H54 (cell line): Measurements from ENCODE around the gene ATP8A2.

Source experiments
- DNase-seq: peaks from one replicate; pipeline ENCODE4 v3.0.0; 2011; ENCODE audit warnings: low spot score, mixed read lengths; ENCODE audit not compliant: insufficient read length
- FAIRE-seq: peaks from 3 replicates; lab custom pipeline; 2011; peaks lifted over from hg19 to GRCh38; lab: Jason Lieb, UNC
- POLR2A ChIP-seq: IDR thresholded peaks from 2 replicates; pipeline ENCODE4 v1.6.1; 2011; ENCODE audit warnings: low read depth, mild to moderate bottlenecking, low read length

The ATP8A2 gene

DNA sequence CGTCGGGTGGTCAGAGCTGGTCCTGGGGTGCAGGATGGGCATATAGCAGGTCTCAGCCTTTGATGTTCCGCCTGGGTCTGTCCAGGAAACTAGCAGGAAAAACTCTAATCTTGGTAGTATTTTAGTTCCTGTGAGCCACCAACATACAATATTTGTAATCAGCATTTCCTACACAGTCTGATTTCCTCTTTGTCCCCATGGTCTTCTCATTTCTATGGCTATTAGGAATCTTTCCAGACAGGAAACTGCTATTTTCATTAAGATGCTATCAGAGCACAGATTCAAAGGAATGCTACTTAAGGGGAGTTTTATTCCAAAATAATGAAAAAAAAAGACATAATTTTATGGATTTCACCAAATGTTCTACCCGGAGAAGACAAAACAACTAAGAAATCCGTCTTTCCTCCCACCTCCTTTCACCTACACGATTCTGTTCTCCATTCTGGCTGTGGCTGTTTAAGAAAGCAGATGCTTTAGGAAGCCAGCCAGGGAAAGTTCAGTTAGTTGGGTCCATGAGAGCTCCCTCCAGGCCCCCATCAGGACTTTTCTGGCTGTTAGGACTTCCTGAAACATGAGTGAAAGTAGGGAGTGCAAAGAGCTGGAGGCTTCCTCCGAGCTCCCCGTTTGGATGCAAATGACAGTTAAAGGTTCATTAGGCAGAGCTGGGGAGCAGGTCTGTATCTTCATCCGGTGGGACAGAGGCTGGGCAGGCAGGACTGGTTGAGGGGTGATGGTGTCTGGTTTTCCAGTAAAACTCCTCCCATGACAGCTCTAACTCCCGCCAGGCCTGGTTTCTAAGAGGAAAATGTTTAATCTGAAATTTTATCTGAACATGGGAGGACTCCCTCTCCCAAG is 643.7 kb downstream of the ATP8A2 start:
- TF ChIP-seq POLR2A, result no peak
- no peak for FAIRE-seq
- DNase-seq, result no peak

DNA sequence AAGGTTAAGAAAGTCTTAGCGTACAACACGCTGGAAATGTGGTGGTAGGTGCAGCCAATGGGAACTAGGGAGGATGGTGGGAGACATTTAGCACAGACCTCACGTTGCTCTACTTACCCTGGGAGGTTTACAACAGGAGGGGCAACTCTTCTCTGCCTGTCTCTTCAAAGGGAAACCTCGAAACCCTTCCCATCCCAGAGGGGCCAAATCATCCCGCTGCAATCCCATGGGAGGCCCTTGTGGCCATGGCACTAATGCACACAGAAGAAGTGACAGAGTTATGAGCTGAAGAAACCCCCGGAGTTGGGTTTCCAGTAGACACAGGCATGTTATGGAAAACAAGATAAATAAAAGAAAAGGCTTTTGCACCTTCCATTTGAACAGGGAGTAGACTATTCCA is 644.4 kb downstream of the ATP8A2 start:
- FAIRE-seq (no peak), DNase-seq (no peak)
- no peak for TF ChIP-seq POLR2A

DNA sequence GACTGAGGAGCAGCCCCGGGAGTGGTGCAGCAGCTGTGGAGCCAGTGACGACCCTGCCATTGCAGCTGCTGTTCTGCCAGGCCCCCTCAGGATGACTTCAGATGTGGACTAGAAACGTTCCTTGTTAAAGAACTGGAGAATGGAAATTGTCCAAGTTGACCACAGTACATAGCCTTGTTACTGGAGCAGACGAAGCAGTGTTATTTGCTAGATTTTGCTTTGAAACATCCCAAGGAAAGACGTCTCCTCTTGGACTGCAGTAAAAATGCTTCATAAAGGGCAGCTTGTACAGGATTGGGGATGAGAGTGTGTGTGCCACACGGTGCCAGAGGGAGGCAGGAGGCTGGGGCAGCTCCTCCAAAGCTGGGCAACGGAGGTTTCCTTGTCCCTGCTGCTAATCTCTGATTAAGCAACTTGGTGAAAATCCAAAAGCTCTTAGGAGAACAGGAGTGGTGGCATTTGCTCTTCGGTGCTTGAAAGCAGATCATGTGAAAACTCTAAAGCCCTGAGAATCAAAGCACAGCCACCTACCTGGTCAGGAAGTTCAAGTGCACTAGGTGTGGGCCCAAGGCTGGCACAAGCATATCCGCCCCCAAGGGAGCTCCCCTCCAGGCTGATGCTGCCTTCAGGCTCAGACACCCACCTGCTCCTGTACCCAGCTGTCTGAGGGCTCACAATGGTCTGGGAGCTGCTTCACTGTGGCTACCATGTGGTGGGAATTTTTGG is 645.6 kb downstream of the ATP8A2 start:
- DNase-seq, result no peak
- no peak for TF ChIP-seq POLR2A
- no peak for FAIRE-seq

DNA sequence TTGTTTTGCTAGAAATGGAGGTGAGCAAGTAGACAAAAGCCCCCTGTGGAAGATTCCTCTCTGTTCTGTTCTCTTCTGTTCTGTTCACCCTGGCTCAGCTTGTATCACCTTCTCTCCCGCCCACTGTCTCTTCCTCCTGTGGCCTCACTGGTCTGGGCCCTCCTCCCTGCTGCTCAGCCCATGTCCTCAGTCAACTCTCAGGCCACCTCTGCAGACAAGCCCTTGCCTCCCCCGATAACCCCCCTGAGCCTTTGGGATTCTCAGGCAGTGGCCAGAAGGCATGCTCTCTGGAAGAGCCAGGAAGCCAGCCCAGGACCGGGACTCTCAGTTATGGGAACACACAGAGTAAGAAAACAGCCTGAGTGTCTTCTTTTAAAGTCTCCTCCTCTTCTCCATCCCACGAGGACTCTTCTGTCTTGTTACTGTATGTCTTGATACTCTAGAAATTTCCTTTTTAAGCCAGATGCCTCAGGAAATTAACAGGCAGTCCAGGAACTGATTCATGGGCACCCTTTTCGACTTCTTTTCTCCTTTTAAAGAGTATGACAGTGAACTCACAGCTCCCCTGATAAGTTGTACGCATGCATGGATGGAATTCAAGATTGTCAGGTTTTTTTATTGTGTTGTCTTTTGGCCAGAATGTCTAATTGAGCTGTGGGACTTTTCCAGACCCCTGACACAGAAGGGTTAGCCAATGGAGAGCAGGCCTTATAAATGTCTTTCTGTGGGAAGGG is 646.3 kb downstream of the ATP8A2 start:
- FAIRE-seq, result no peak
- DNase-seq, result no peak
- TF ChIP-seq POLR2A, result no peak

DNA sequence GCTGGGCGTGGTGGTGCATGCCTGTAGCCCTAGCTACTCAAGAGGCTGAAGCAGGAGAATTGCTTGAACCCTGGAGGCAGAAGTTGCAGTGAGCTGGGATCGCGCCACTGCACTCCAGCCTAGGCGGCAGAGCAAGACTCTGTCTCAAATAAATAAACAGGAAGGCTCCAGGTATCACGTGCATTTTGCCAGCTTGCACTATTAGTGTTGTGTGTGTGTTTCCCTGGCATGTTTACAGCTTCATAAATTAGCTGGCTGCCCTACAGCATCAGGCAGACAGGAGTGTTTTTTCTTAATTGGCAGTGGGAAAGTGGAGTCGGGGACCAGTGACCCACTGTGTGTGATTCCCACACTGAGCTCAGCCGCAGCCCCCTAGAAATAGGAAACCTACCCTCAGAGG is 647.5 kb downstream of the ATP8A2 start:
- TF ChIP-seq POLR2A, result no peak
- DNase-seq, result no peak
- no peak for FAIRE-seq

DNA sequence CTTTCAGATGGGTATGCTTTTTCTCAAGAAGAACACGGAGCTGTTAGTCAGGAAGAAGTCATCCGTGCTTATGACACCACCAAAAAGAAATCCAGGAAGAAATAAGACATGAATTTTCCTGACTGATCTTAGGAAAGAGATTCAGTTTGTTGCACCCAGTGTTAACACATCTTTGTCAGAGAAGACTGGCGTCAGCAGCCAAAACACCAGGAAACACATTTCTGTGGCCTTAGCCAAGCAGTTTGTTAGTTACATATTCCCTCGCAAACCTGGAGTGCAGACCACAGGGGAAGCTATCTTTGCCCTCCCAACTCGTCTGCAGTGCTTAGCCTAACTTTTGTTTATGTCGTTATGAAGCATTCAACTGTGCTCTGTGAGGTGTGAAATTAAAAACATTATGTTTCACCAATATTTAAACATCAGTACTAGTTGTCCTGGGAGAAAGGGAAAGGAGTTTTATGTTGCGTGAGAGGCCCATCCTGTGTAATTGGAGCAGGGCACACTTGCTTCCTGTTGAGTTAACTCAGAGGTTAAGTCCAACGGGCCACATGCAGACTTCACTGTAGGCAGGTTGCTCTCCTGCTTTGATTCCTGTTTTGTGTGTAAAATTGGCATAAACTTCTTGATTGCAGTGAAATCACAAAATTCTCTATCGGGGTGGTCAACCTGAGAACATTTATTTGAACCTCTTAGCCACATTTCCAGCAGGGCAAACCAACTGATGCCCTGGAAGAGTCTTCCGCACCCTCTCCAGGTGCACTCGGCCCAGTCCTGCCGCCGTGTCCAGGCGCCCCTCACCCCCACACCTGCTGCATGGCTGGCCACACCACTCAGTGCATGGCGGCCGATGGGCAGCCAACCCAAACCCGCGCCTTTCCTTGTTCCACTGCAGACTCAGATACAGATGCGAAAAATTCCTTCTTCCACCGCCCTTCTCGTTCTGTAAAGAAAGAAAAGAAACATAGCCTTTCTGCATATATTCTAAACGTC is 648.4 kb downstream of the ATP8A2 start:
- TF ChIP-seq POLR2A, result no peak
- FAIRE-seq (no peak), DNase-seq (no peak)

DNA sequence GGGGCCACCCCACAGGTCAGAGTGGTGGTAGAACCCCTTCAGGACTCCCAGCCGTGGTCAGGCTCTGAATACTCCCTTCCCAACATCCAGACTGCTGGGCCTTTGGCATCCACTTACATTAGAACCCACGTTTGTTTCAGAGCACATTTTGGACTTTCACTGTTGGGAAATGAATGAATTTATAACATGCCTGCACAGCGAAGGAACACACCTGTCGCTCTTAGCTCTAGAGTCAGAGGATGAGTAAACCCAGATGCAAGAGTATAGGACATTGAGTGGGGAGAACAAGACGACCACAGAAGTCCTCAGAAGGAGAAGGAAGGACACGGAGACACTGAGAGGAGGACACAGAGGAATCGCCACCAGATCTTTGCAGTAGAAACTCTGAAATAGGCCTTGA is 649.1 kb downstream of the ATP8A2 start:
- FAIRE-seq, result no peak

DNA sequence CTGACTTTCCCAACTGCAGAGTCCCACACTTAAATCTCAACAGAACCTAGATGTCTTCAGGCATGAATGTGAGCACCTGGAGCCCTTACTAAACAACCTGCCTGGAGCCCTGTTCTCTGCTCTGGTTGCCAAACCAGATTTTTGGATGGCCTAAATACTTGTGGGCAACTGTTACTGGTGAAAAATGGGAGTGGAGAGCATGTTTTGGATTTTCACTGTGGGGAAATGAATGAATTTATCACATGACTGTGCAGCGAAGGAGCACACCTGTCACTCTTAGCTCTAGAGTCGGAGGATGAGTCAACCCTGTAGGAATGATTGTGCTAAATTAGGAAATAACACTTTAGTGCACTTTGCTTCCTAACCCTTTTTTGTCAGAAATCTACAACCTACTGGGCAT is 649.7 kb downstream of the ATP8A2 start:
- no peak for DNase-seq
- TF ChIP-seq POLR2A, result no peak
- FAIRE-seq, result no peak

More for the DNA sequence above, 649.1 kb downstream of the ATP8A2 start:
- DNase-seq, result no peak
- TF ChIP-seq POLR2A, result no peak

DNA sequence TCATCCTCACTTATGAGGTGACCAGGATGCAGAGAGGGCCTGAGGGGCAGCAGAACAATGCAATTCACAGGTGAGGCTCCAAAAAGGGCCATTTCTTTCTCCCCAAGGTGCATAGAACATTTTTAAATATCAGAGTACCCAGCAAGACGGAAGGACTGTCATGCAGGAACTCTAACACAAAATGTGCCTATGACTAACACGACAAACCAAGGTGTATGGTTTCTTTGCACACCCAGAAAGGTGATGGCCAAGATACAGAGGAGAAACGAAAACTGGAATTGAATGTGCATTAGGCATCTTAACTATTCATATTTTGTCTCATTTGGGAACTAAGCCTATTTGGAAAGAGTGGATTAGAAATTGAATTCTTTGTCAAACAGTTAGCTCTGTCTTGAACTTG is 650.2 kb downstream of the ATP8A2 start:
- no peak for FAIRE-seq
- DNase-seq, result no peak
- no peak for TF ChIP-seq POLR2A

DNA sequence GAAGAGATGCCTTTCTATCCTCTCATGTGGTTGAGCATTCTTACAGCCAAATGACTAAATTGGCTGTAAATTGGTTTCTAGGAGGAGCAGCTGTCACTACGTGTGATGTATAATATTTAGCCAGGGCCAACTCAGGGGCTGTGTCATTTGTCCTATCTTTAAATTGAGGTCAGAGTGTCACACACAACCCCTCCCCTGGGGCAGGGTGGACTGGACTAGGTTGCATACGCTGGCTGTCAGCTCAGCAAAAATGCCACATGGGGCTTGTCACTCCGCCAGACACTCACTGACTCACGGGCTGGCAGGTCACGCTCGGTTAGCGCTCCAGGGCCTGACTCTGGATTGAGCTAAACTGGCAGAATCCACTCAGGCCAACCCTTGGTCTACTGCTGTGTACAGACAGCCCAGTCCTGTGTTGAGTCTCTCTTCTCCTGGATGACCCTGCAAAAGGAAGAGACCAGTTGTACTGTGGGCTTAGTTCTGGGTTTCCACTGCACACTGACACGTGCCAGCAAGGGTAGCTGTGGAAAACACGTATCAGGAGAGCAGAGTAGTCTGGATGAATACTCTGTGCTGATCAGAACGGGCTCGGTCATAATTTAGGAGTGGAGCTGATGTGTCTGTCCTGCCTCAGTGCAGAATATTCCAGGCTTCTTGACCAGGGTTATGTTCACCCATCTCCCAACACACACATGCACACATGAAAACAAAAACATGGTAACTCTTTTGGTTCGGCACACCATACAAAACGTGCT is 650.9 kb downstream of the ATP8A2 start:
- FAIRE-seq (no peak), DNase-seq (peak; percentile 17)
- no peak for TF ChIP-seq POLR2A

DNA sequence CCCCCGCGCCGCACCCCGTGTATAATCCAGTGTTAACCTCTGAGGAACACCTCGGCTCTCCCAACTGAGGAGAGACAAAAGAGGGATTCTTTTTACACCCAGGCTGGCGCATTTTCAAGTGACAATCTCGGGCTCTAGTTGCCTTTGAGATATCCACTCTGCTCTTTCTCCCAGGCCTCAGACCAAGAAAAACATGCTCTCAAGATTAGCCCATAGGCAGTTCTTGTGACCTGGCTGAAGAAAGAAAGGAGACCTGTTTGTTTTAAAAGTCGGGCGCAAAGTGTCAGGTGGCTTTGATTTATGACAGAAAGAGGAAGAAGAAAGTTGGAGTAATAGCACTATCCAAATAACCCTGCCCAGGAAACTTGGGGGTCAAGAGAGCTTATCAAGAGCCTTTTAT is 652.8 kb downstream of the ATP8A2 start:
- DNase-seq (no peak), FAIRE-seq (no peak)
- TF ChIP-seq POLR2A, result no peak

DNA sequence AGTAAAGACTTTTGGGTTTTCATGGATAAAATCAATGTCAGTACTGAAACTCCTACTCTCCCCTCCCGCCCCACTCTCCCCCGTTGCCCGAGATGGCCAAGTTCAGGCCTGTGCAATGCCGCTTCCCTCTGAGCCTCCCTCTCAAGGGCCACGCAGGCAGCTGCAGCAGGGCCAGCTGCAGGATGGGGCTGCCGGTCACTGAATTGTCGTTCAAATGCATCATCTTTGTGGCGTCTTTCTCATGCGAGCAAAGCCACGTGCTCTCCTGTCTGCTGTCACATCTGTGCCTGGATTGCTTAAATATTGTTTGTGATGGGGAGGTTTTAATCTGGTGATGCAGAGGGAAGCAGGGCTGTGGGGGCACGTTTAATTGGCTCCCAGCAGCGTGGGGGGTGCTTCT is 653.4 kb downstream of the ATP8A2 start:
- no peak for TF ChIP-seq POLR2A
- no peak for DNase-seq
- no peak for FAIRE-seq
